NOMO-1 (cell line): Measurements from ENCODE around the gene SERINC3.

Source experiments
- DNase-seq, 2 experiments: peaks; one replicate each; lab custom pipeline; 2025; ENCODE audit not compliant: unreplicated experiment in 2 of 2; lab: John Stamatoyannopoulos, UW

Gene SERINC3

DNA sequence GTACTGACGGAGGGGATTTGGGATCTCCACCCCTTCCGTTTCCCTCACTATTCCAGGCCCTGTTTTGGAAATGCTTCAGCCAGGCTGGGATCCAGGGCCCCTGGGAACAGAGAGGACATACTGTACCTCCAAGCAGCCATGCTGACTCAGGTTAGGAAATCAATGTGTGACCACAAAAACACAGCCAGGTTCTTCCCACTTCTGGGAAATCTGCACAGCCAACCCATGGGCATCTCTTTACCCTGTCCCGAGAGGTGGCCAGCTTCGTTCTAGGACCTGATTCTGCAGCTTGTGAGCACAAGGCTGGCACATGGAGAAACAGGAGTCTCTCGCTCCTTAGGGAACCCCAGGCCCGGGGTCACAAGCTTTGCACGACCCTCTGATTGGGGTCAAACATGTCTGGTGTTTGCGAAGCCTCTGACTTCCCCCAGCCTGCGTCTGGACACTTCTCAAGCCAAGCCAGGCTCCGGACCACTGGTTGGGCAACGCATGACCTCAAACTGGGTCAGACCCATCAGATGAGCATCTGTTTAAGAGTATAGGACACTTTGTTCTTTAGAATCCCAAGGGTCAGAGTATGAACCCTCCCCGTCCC, 54.5 kb downstream of the SERINC3 start:
- DNase-seq: no peak

- no peak for DNase-seq
These were observed 56.8 kb downstream of the SERINC3 start for GRCh38 chr20:44465001-44465560.

DNA sequence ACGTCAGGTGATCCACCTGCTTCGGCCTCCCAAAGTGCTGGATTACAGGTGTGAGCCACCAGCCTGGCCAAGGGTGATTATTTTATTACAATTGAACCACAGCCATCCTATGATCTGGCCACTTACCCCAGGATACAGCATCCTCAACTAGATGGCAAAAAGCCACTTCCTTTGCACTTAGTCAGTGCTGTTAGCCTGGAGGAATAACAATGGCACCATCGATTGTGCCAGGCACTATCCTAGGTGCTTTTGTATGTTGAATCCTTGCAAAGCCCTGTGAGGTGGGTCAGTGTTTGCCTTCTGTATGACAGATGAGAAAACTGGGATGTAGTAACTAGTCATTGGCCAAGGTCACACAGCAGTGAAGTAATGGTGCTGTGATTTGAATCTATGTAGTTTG, 57.4 kb downstream of the SERINC3 start:
- no peak for DNase-seq

GRCh38 chr20:44463466-44463865, 58.4 kb downstream of the SERINC3 start:
- DNase-seq: no peak

DNA sequence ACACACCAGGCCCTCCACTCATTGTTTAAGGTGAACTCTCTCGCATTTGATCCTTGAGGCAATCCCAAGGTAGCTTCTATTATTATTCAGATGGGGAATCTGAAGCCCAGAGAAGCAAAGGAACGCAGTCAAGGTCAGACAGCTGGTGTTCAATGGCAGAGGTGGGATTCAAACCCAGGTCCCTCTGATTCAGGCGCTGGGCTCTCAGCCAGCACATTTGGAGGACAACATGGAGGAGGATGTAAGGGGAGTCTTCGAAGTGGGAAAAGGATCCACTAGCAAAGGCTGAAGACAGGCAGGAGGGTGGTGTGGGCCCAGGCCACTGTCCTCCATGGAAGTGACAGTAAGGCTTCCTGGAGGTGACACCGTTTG, 60.1 kb downstream of the SERINC3 start:
- no peak for DNase-seq

- DNase-seq: no peak
These were observed 60.6 kb downstream of the SERINC3 start for GRCh38 chr20:44461142-44461802.

DNA sequence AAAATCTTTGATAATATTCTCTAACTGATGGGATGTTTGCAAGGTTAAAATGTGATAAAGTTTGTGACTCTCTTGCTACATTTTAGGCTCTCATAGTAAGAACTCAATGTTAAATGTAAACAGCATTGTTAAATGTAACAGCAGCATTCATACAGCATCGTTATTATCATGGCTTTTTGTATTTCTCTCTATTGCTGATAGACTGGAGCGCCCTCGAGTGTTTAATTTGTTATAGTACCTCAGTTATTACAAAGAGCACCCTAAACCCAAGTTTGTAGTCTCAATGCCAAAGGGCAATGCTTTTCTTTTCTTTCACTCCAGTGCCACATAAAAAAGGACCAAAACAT, 61.1 kb downstream of the SERINC3 start:
- peak; percentile 28 to 75 for DNase-seq

GRCh38 chr20:44459271-44459670, 62.6 kb downstream of the SERINC3 start:
- no peak for DNase-seq

- DNase-seq: no peak
These were observed 64.9 kb downstream of the SERINC3 start for GRCh38 chr20:44457016-44457415.

GRCh38 chr20:44456611-44457010, 65.3 kb downstream of the SERINC3 start:
- no peak for DNase-seq

DNA sequence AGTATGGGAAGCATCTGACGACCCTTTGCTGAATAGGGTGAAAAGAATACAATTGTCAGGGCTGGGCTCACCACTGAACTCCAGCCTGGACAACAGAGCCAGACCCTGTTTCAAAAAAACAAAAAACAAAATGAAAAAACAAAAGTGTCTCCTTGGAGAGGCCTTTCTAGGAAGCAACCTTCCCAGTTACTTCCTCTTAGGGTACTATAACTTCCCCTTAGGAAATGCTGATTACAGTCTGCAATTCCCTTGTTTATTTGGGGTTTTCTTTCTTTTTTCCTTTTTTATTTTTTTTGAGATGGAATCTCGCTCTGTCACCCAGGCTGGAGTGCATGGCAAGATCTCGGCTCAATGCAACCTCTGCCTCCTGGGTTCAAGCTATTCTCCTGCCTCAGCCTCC, 66.7 kb downstream of the SERINC3 start:
- DNase-seq: peak; percentile 7 to 15

DNA sequence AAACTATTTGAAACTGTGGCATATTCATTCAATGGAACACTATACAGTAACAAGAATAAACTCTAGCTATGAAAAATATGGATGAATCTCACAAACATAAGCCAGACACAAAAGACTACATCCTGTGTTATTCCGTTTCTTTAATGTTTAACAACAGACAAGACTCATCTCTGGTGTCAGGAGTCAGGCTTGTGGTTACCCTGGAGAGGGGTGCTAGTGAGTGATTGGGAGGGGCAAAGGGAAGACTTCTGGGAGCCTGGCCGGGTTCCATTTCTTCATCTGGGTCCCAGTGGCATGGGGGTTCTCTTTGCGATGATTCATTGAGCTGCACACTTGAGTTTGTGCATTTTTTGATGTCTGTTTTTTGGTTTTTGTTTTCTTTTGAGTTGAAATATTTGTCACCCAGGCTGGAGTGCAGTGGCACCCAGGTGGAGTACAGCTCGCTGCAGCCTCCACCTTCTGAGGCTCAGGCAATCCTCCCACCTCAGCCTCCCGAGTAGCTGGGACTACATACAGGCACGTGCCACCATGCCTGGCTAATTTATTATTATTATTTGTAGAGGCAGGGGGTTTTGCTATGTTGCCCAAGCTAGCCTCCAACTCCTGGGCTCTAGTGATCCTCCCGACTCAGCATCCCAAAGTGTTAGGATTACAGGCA, 67.4 kb downstream of the SERINC3 start:
- no peak for DNase-seq

- no peak for DNase-seq
These were observed 70.9 kb downstream of the SERINC3 start for GRCh38 chr20:44450903-44451450.

DNA sequence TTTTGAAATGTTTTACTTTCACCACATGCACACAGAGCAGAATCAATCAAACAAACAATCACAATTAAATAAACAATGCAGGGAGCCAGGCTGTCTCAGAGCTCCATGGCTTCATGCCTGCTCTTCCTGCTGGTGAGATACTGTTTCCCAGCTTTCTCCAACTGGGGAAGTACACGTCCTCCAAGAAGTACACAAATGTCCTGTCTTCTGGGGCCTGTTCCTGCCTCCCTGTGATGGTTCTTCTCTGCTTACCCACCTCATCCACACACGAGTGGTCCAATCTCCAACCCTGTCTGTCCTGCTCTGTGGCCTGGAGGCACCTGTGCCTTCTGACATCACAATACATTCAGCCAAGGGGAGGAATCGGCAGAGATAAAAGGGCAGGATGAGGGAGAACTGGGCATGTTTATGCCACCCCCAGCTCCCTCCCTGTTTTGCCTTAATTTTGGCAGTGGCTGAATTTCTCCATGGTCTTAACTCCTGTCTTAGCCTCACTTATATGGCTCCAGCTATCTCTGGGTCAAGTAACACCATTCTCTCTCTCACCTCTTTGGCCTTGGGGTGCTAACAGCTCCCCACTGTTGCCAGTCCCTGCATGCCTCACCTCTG, 71.5 kb downstream of the SERINC3 start:
- no peak for DNase-seq

DNA sequence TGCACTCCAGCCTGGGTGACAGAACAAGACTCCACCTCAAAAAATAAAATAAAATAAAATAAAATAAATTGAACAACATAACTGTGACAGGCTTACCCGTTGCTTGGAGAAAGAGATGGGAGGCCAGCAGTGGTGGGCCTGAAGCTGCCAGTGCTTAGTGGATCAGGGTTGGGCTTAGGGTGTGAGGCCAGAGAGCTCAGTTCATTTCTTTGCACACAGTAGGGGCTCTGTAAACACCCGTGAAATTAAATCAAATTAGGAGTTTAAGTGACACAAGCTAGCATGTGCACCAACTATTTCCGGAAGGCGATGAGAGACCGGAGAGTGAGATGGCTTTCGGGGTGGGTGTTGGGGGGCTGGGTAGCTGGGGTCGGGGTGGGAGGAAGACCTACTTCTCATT, 72.0 kb downstream of the SERINC3 start:
- no peak for DNase-seq

DNA sequence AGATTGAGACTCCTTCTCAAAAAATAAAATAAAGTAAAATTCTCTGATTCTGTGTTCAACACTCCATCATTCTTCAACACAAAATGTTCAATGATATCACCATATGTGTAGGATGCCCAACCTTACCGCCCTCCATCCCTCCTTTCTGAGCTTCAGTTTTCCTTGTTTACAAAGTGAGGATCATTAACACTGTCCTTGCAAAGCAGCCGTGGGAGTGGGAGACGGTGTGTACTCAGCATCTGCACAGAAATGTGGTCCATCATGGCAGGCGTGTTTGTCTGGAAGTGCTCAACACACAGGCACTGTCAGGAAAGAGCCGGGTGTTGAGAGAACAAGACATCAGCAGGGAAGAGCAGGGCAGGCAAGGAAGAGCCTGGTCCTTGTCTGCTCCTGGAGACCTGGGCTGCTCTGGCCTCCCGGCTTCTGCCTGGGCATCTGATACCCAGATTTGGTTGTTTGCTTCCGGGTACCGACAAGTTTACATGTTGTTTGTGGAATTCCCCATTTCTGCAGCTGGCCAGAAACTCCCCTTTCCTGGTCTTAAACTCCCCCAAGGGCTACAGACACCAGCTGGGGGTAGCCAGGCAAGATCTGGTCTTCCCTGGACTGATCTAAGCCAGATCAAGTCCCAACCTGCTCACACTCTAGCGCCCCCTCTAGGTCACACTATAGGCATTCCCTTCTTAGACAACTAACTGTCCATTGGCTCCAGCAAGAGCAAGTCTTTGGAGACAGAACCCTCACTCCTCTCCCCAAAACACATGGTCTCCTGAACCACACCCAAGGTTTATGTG, 72.9 kb downstream of the SERINC3 start:
- peak in 1 of 2 experiments; percentile 15 for DNase-seq

DNA sequence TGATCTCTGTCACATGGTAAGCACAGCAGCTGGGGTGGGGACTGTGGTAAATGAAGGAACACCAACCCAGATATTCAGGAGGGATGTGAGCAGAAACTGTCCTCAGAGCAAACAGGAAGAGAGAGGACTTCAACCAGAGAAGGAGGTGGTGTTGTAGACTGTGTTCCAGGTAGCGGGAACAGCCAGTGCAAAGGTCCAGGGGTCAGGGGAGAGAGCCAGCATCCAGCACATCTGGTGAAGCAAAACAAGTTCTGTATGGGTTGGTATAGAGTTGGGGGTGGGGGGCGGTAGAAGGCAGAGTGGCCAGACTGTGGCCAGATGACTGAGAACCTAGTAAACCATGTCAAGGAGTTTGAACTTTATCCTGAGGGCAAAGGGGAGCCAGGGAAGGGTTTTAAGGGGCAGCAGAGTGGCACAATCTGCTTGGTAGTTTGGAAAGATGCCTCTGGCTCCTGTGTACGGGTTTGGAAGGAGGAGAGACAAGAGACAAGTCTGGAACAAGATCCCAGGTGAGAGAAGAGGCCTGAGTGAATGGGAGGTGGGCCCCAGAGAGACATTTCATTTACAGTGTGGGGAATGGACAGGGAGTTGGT, 73.9 kb downstream of the SERINC3 start:
- no peak for DNase-seq
